HepG2 (cell line): ENCODE results near the gene IL1RAPL1.

Source experiments
- PTBP1 ChIP-seq: fragments of 200-400 bp; formaldehyde crosslinking; IDR thresholded peaks from 2 replicates; pipeline ENCODE4 v1.6.1; 2018; ENCODE audit warnings: low read length, low read depth; ENCODE audit not compliant: poor library complexity, severe bottlenecking
- SRSF9 ChIP-seq: fragments of 200-400 bp; formaldehyde crosslinking; IDR thresholded peaks from 2 replicates; pipeline ENCODE4 v1.6.1; 2018; ENCODE audit warnings: borderline replicate concordance, mild to moderate bottlenecking, low read depth, low read length; ENCODE audit not compliant: insufficient read depth, poor library complexity, severe bottlenecking

DNA sequence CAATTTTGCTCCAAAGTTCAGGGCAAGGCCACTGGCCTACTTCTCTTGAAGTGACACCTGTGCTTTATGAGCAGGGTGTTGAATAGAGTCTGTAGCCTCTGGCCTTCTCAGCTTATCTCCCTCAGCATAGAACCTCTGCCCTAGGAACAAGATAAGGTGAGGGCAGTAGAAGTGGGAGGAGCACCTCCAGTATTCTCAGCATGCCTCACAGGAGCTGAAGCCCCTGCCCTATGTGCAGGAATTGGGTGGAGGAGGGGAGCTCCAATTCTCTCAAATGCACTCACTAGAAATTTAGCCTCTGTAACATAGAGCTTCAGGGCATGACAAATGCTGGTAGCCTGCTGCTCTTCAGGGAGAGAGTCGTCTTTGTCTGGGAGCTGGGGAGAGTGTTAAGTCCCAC is 479.3 kb downstream of the IL1RAPL1 start:
- no peak for TF ChIP-seq SRSF9
- no peak for TF ChIP-seq PTBP1
